ENCODE data around the gene ENDOV.

Gene ENDOV

GRCh38 chr17:80431246-80432195 lies 16.6 kb downstream of the ENDOV start:
- DNase-seq (ENCODE audit: low spot score): no peak

DNA sequence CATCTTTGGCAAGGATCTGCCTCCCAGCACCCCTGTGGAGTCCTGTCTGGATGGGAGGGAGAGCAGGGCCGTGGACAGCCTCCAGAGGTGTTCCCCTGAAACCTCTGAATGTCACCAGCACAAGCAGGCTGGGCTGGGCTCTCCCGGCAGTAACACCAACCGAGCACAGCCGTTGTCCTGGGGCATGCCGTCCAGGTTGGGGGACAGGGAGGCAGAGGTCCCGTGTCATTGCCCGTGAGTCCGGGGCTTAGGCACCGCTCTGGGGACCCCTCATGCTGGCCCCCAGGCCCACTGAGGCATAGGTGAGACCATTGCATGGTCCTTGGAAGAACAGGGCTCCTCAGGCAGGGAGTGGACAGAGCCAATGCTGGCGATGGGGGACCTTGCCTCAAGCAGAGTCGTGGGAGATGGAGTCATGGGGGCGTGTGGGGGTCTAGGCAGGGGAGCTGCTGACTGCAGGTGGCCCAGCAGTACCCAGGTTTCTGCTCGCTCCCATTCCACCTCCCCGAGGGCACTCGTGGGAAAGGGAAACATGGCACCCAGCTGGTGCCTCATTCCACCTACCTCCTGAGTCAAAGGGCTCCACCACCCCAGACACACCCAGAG lies 17.5 kb downstream of the ENDOV start:
- DNase-seq (ENCODE audit: low spot score): no peak

GRCh38 chr17:80432961-80433550 lies 18.1 kb downstream of the ENDOV start:
- no peak for DNase-seq (ENCODE audit: low spot score)

DNA sequence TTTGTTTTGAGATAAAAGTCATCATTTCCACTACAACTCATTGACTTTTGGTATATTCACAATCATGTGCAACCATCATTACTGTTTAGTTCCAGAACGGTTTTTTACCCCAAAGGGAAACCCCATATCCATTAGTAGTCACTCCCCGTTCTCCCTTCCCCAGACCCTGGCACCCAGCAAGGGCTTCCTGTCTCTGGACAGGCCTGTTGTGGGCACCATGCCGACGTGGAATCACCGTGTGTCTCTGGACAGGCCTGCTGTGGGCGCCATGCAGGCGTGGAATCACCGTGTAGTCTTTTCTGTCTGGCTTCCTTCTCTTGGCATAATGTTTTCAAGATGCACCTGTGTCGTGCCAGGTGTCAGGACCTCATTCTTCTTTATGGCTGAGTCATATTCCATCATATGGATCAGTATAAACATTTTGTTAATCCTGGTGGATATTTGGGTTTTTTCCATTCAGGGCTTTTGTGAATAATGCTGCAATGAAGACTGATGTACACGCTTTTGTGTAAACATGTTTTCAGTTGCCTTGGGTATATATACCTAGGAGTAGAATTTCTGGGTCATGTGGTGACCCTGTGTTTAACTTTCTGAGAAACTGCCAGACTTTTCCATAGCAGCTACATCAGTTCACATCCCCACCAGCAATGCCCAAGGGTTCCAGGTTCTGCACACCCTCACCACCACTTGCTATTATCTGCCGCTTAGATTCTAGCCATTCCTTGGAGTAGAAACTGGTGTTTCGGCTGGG lies 19.1 kb downstream of the ENDOV start:
- DNase-seq (ENCODE audit: low spot score): no peak

DNA sequence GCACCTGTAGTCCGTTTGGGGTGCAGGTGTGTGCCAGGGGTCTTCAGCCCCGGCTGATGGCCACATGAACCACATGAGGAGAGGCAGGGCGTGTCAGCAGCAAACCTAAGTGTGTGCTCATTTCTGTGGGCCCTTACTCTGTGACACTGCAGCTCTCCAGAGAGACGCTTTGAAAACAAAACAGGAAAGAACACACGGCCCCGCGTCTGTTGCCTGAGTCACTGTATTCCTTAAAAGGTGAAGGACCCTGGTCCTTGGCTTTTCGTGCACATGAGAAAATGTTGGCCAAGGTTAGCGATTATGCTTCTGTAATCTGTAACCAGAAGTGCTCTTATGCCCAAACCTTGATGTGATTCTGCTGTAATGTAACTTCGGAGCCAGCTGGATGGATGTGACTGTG lies 22.6 kb downstream of the ENDOV start:
- no peak for DNase-seq (ENCODE audit: low spot score)

DNA sequence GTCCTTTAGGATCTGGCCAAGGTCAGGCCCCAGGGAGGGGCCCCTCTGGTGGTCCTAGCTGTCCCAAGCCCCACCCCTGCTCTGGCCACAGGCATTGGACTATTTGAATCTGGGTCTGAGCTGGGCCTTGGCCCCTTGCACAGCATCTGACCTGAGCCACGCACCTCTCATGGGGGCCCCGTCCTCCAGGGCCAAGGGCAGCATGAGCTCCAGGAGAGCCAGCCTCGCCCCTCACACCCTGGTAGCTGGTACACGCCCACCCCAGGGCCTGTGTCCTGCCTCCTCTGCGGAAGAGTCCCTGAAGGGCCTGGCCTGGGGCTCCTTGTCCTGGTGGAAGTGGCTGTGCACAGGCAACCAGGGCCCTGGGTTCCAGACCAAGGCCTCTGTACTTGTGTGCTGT lies 23.8 kb downstream of the ENDOV start:
- DNase-seq (ENCODE audit: low spot score): no peak

GRCh38 chr17:80439499-80439898 lies 24.5 kb downstream of the ENDOV start:
- DNase-seq (ENCODE audit: low spot score): no peak

GRCh38 chr17:80441133-80441578 lies 26.2 kb downstream of the ENDOV start:
- DNase-seq (ENCODE audit: low spot score): peak; percentile 28

DNA sequence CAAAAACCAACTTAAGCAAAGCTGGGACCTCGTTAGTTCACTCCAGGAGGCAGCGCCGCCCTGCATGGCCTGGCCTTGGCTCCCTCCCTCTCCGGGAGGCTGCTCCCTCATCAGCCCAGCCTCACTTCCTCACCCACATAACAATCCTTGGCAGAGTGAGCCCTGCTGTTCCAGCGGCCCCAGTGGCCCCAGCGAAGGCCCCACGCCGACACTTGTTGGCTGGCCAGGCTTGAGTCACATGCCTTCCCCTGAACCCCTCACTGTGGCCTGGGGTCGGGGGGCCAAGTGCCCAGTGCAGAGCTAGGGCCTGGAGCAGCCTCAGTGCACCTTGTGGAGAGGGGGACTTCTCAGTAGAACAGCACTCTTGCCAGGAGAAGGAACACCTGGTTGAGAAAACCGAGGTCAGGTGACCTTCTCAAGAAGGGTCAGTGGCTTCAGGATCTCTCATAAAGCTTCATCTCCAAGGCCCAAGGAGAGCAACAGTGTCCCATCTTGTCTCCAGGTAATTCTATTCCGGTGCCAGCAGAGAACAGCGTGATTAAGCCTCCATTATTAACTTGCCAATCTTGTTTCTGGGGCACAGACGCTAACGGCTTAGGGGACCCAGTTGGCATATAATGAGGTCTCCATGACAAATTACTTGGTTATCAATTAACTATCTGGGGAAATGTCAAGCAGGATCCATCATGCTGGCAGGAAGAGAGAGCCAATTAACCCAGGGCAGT lies 26.8 kb downstream of the ENDOV start:
- no peak for DNase-seq (ENCODE audit: low spot score)

GRCh38 chr17:80442323-80442659 lies 27.3 kb downstream of the ENDOV start:
- no peak for DNase-seq (ENCODE audit: low spot score)

DNA sequence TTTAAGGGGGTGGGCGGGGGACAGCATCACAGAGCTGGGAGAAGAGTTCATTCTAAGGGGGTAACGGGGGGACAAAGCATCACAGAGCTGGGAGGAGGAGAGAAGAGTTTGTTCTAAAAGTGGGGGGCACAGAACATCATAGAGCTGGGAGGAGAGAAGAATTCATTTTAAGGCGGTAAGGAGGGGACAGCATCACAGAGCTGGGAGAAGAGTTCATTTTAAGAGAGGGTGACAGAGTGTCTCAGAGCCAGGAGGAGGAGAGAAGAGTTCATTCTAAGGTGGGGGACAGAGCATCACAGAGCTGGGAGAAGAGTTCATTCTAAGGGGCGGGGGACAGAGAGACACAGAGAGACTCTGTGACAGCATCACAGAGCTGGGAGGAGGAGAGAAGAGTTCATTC lies 27.8 kb downstream of the ENDOV start:
- DNase-seq (ENCODE audit: low spot score): no peak

GRCh38 chr17:80443498-80443897 lies 28.5 kb downstream of the ENDOV start:
- no peak for DNase-seq (ENCODE audit: low spot score)

DNA sequence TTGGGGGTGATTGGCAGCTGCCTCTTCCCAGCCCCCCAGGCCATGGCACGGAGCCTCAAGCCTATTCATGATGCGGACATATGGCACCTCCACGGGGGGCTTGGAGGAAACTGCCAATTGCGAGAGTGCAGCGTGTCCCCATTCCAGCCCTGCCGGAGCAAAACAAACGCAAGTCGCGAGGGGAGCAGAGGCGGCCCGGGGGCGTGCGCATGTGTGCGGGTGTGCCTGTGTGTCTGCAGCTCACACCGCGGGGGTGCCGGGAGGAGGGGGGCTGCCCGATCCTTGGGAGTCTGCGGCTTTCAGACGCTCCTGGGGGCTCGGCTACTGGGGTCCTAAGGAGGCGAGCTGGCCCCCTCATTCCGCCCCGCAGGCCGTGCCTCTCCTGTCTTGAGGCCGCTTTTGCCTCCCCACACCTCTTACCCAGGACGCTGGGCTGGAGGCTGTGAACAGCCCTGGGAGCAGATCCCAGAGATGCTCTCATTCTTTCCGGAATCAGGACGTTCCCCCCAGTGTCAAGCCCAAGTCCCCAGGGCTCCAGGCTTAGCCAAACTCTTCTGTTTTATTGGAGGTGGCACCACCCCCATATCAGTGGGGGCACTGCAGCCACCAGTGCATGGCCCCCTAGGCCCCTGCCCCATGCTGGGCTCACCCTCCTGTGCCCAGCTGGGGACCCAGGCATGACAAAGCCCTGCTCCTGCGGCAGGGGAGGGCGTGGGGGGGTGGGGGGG lies 29.1 kb downstream of the ENDOV start:
- no peak for DNase-seq (ENCODE audit: low spot score)

- no peak for DNase-seq (ENCODE audit: low spot score)
Observed at GRCh38 chr17:80444644-80444979, 29.6 kb downstream of the ENDOV start.

DNA sequence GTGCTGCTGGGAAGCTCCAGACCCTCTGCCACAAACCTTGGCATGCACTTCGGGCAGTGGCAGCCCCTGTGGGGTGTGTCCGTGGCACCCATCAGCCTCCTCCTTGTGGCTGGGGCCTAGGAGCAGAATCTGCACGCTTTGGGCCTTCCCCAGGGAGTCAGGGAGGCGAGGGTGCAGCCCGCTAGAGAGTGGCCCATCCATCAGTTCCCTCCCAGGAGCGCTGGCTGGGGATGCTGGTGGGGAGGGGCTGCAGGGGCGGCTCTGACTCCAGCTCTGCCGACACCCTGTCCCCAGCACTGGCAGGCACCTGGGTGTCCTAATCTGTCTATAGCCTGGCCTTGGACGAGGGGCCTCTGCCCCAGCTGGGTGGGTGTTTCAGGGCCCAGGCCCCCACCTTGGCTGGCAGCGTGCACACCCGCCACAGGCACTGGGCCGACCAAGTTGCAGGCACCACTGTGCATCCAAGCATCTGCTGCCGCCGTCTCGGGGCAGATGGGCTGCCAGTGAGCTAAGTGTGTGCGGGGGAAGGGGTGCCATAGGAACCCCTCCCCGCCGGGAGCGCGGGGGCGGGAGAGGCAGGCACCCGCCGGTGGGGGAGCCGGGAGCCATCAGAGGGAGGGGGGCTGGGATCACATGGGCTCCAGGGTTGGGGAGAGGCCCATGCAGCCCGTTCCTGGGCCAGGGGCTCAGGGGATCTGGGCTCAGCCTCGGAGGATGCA lies 30.2 kb downstream of the ENDOV start:
- no peak for DNase-seq (ENCODE audit: low spot score)

- no peak for DNase-seq (ENCODE audit: low spot score)
Observed at GRCh38 chr17:80445726-80446110, 30.8 kb downstream of the ENDOV start.

DNA sequence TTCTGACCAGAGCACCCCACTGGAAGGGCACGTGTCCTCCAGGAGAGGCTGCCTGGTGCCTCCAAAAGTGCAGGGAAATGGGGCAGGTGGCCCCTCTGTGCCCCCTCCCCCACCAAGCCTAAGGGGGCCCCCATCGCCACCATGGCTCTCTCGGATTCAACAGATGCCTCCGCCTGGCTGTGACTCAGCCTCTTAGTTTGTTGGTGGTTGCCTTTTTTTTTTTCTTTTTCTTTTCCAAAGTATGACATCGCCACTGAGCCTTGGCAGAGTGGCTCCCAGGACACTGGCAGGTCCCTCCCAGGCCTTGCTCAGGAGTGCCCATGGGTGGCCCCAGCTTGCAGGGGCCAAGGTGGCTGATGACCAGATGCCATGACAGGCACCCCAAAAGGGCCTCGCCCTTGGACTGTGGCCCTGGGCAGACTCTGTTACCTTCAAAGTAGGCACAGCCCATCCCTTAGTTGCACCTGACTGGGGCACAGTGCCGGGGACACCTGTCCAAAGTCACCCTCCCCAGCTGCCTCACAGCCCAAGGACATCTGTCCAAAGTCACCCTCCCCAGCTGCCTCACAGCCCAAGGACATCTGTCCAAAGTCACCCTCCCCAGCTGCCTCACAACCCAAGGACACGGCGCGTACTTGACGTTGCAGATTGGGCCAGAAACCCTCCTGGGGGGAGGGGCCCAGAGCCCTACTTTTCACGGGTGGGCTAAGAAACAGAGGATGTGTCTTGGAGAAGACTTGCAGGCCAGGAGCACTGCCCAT lies 31.9 kb downstream of the ENDOV start:
- no peak for DNase-seq (ENCODE audit: low spot score)

DNA sequence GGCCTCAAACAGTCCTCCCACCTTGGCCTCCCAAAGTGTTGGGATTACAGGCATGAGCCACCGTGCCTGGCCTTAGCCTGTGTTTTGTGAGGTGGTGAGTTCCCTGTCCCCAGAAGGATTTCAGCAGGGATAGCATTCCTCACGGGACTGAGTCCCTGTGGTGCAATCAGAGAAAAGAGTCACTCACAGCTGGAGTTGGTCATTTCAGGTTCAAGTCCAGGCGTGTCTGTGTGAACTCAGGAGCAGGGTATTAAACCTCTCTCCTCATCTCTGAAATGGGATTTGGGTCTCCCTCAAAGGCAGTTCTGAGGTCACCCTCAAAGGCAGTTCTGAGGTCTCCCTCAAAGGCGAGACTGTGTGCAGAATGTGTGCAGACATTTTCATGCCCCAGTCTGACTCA lies 32.8 kb downstream of the ENDOV start:
- no peak for DNase-seq (ENCODE audit: low spot score)

DNA sequence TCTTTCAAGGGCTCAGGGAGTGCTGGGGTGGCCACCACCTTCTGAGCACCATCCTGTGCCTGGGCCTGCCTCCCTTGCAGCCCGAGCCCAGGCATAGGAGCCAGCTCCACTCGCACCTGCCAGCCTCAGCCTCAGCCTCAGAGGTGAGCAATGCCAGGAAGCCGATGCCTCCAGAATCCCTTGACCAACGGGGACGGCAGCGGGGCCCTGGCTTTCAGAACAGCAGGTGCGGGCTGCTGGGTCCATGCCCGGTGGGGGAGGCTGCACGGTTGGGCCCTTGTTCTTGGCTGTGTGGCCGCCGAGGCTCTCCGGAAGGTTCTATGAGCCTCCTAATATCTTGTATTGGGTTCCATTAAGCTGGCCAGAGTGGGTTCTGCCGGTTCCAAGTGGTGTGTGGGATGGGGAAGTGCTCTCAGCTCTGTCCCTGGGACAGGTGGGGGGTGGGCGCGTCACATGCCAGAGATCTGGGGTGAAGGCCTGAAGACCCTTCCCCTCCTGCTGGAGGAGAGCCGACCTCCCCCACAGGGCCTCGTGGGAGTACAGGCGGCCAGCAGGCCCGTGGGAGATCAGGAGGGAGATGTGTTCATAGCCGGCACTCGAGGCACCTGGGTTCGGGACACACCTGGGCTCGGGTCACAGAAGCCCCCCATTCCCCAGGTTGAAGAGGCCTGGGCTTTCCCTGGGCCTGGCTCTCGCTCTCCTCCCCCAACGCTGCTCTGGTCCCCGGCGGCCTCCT lies 34.4 kb downstream of the ENDOV start:
- no peak for DNase-seq (ENCODE audit: low spot score)

Data from hematopoietic multipotent progenitor cell treated with erythropoietin and hydrocortisone succinate and interleukin-3 and kit ligand, for 15 days (in vitro differentiated cells).